Spleen (tissue), 11 donors: Measurements from ENCODE around the gene HINT1. TPM values are rescaled to one million over a fixed set of nuclear protein-coding genes. Genes with fewer than 3 reads are reported as not detected.
A peak's percentile ranks its signal among the peaks of the same experiment; 100 is the strongest.

Experiments used
- DNase-seq: peaks from one replicate; pipeline ENCODE4 v3.0.0-alpha.2; 2020
- H3K27ac ChIP-seq, 8 donors: fragments of 200-600 bp; sonication (generic) in 7 of 8; 1 replicate in 4 of 8; 2 replicates in 4 of 8; pipeline versions ENCODE4 v1.5.0 to v1.8.0; 2016 to 2021; ENCODE audit warnings: inconsistent platforms in 4 of 8, mild to moderate bottlenecking in 4 of 8, moderate library complexity in 1 of 8
- H3K27me3 ChIP-seq, 7 donors: fragments of 200-600 bp; sonication (generic) in 6 of 7; replicated peaks in 1 of 7; 1 replicate in 4 of 7; 2 replicates in 3 of 7; pipeline versions ENCODE4 v1.5.0 to v1.8.0; 2016 to 2021; ENCODE audit warnings: inconsistent platforms in 3 of 7, mild to moderate bottlenecking in 1 of 7
- H3K36me3 ChIP-seq, 6 donors: fragments of 200-600 bp; sonication (generic) in 5 of 6; 1 replicate in 4 of 6; 2 replicates in 2 of 6; pipeline versions ENCODE4 v1.5.0 to v1.8.0; 2016 to 2021; ENCODE audit warnings: inconsistent platforms in 2 of 6
- H3K4me1 ChIP-seq, 6 donors: fragments of 200-600 bp; sonication (generic) in 5 of 6; 1 replicate in 3 of 6; 2 replicates in 3 of 6; pipeline versions ENCODE4 v1.5.0 to v1.8.0; 2016 to 2021; ENCODE audit warnings: inconsistent platforms in 3 of 6
- H3K4me3 ChIP-seq, 8 donors: fragments of 200-600 bp; sonication (generic) in 7 of 8; 1 replicate in 4 of 8; 2 replicates in 4 of 8; pipeline versions ENCODE4 v1.5.0 to v1.8.0; 2016 to 2021; ENCODE audit warnings: inconsistent platforms in 4 of 8, mild to moderate bottlenecking in 4 of 8, moderate library complexity in 2 of 8
- H3K9me3 ChIP-seq, 8 donors: fragments of 200-600 bp; sonication (generic) in 7 of 8; 1 replicate in 4 of 8; 2 replicates in 4 of 8; pipeline versions ENCODE4 v1.5.0 to v1.8.0; 2016 to 2021; ENCODE audit warnings: inconsistent platforms in 4 of 8
- CTCF ChIP-seq, 11 experiments: fragments of 200-600 bp in 7 of 11; fragments of 450-650 bp in 4 of 11; sonication (generic) in 4 of 11; IDR thresholded peaks in 8 of 11; conservative IDR thresholded peaks in 3 of 11; 1 replicate in 7 of 11; 2 replicates in 4 of 11; pipeline versions ENCODE4 v1.4.0 to v1.8.0; 2016 to 2021; ENCODE audit warnings: antibody characterized with exemption in 11 of 11, inconsistent platforms in 4 of 11, mild to moderate bottlenecking in 1 of 11
- POLR2A ChIP-seq, 3 donors: fragments of 450-650 bp; IDR thresholded peaks; one replicate each; pipeline ENCODE4 v1.5.1; 2017; ENCODE audit warnings: antibody characterized with exemption in 3 of 3, mild to moderate bottlenecking in 1 of 3
- POLR2AphosphoS5 ChIP-seq, 3 donors: sonication (generic); formaldehyde crosslinking; IDR thresholded peaks; one replicate each; pipeline ENCODE4 v1.5.1; 2017; ENCODE audit warnings: antibody characterized with exemption in 3 of 3
- WGBS, 5 donors: extraction: QIAGEN DNeasy Blood & Tissue Kit in 3 of 5; methylation state at CpG; one replicate each; pipeline versions ENCODE4 v1.1.5 to v1.1.7; 2013 to 2018; 5-methylcytosine and 5-hydroxymethylcytosine counted together
- intact Hi-C: fragments of 100-400 bp; cut with DNase I; formaldehyde crosslinking; loops from one replicate; pipeline ENCODE4 v1.15.0; 2023; ENCODE audit warnings: low total_unique reads
- polyA plus RNA-seq, 3 donors: library from polyadenylated mRNA; stranded (reverse); fragments of 200-250 nt; gene quantifications; one replicate each; pipeline ENCODE4 v1.2.1, GENCODE V29; 2013
- total RNA-seq, 7 donors: library from RNA; depleted of rRNA in 3 of 7; stranded (reverse); fragments of >200 nt in 3 of 7; fragmentation: NEBNext Ultra II Directional in 4 of 7; extraction: Animal tissue kit (Norgen Biotek cat#: 25700) in 4 of 7; gene quantifications; one replicate each; pipeline versions ENCODE4 v1.1.0 to v1.2.1, GENCODE V29; 2016 to 2021
- donor health status: healthy with polysubstance abuse.
- donor health status: DM: no; HTN: no; CAD: no; lungs with moderate emphysema.
- donor health status: DM: no; HTN: no; CAD: no.
- donor health status: Bipolar disorder and iron deficiency.
- donor health status: healthy.
- donor health status: DM: no; HTN: no; CAD: no.
- donor health status: DM: yes; HTN: yes; CAD: no.

The HINT1 gene
- total and polyA plus RNA-seq, 10 donors = 130 to 424 (median 171) TPM

DNA sequence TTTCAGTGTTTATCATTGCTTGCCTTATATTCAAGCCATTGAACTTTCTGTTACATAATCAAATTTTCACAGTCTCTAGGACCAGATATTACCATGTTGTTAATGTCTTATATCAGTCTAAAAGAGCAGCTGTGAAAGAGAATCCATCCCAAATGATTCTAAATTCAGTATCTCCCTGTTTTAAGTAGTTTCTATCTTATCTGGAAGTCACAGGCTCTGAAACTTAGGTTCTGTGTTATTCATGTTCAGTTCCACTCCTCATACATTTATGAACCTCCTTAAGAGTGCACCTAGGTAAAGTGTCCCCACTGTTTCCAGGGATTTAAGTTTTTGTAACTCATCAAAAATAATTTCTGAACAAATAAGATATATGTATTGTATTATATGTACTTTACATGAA lies 15.4 kb upstream of the HINT1 start:
- Histone ChIP-seq H3K36me3 (peaks cover 0 to 16% (median 0%) of the 10 kb centered on the region in 6 donors), H3K4me1 (peaks cover 0 to 3% (median 0%) of the 10 kb centered on the region in 6 donors), H3K27ac (no peak overlapping the region), H3K9me3 (no peaks in the 10 kb centered on the region), H3K4me3 (no peak overlapping the region), H3K27me3 (no peaks in the 10 kb centered on the region)
- intact Hi-C loops = no loop called here
- TF ChIP-seq POLR2AphosphoS5 (IDR thresholded peaks at IDR 0.05) (no peak), POLR2A (IDR thresholded peaks at IDR 0.05) (no peak)
- no peak for DNase-seq

DNA sequence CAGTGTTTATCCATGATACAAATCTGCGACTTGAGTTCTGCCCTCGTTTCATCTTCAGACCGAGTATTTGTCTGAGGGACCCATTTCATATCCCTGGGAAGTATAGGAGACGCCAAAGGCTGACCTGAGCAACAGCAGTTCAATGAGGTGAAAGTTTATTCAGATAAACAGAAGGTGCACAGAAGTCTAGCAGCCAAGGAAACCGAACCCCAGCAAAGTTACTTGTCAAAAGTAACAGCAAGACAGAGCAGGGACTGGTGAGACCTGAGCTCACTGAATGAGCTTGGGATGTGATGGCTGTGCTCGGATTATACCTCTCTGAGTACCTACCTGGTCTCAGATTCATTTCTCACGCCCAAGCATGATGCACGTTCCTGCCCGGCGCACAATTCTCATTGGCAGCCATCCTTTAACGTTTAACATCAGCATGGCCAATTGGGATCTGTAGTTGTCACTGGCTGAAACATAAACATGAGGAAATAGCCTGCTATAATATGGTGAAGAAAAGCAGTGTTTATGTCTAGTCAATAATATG lies 6.3 kb upstream of the HINT1 start:
- Histone ChIP-seq H3K36me3 (no peaks in the 10 kb centered on the region), H3K27me3 (no peaks in the 10 kb centered on the region), H3K27ac (peak overlapping the region; percentile 65 to 91 (median 86)), H3K4me1 (peaks cover 18 to 46% (median 21%) of the 10 kb centered on the region in 6 donors), H3K9me3 (no peaks in the 10 kb centered on the region), H3K4me3 (peak overlapping the region; percentile 43 to 72 (median 60))
- intact Hi-C loops = no loop called here
- DNase-seq = no peak
- TF ChIP-seq POLR2AphosphoS5 (IDR thresholded peaks at IDR 0.05) (no peak), POLR2A (IDR thresholded peaks at IDR 0.05) (no peak), CTCF (IDR thresholded peaks at IDR 0.05 in 8 of 11, conservative IDR thresholded peaks at IDR 0.05 in 3 of 11) (no peak)
- 0 to 9% (median 5%) methylated on average over 11 of the region's 11 CpGs for WGBS, 5 donors

GRCh38 chr5:131170540-131171275 lies 5.7 kb upstream of the HINT1 start, which contains the start of gene LYRM7:
TSS of gene LYRM7 (plus strand) at chr5:131170944. CDS start at chr5:131171021, 77 bp downstream.
- peak; percentile 97 for DNase-seq
- Histone ChIP-seq H3K27ac (peak within 1 kb of the TSS; percentile 65 to 91 (median 86)), H3K9me3 (no peaks in the 10 kb centered on the region), H3K36me3 (no peaks in the 10 kb centered on the region), H3K4me3 (peak within 1 kb of the TSS; percentile 43 to 72 (median 60)), H3K27me3 (no peaks in the 10 kb centered on the region), H3K4me1 (peaks cover 19 to 50% (median 25%) of the 10 kb centered on the region in 6 donors)
- intact Hi-C loops = no loop called here
- WGBS, 5 donors = 0% methylated on average over 39 to 42 of the region's 42 CpGs
- TF ChIP-seq CTCF (IDR thresholded peaks at IDR 0.05 in 8 of 11, conservative IDR thresholded peaks at IDR 0.05 in 3 of 11) = peak in 5 of 11 experiments; percentile 10 to 50 (median 23)
- peak in 2 of 3 donors; percentile 14 to 83 for TF ChIP-seq POLR2A (IDR thresholded peaks at IDR 0.05)
- TF ChIP-seq POLR2AphosphoS5 (IDR thresholded peaks at IDR 0.05) = peak; percentile 86 to 97 (median 92)

DNA sequence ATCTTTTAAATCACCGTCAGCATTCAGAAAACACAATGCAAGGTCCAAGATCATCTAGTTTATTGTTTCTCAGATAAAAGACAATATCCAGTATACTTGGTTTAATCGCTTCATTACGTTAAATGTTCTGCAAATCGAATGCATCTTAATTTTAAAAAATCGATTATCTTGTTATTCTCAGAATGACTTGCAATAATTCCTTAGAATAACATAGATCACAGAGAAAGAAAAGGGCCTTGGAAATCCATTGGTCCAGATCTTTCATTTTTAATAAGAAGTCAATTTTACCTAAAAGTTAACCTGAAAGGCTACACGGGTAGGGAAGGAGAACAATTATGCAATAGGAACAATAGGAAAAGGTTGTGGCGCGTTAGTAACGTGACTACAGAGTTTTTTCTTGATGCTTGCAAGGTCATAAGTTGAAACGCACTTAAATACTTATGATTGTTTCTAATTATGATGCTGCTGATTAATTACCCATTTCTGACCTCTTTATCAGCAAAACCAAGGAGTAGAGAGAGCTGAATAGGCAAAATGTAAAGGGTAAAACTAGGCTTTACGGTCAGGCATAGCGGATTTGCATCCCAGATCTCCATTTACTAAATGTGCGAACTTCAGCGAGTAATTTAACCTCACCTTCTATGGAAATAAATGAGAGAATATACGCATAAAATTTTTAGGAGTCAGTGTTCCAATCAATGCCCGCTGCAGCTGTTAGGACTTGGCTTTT lies 4.9 kb upstream of the HINT1 start:
- Histone ChIP-seq H3K4me1 (peaks cover 24 to 57% (median 30%) of the 10 kb centered on the region in 6 donors), H3K27me3 (no peaks in the 10 kb centered on the region), H3K4me3 (peak overlapping the region; percentile 43 to 72 (median 60)), H3K27ac (peak overlapping the region; percentile 36 to 91 (median 86)), H3K36me3 (no peaks in the 10 kb centered on the region), H3K9me3 (no peaks in the 10 kb centered on the region)
- no peak for DNase-seq
- intact Hi-C loops = loop anchor here (10.0 kb wide), 3 partner anchors 95 to 245 kb away; partner anchors contain the start of gene CDC42SE2
- WGBS, 5 donors = 31 to 32% (median 32%) methylated on average over 16 of the region's 16 CpGs
- TF ChIP-seq POLR2A (IDR thresholded peaks at IDR 0.05) (no peak), CTCF (IDR thresholded peaks at IDR 0.05 in 8 of 11, conservative IDR thresholded peaks at IDR 0.05 in 3 of 11) (no peak), POLR2AphosphoS5 (IDR thresholded peaks at IDR 0.05) (no peak)
